Measurements from ENCODE around the gene ELF5. TPM values are rescaled to one million over a fixed set of nuclear protein-coding genes. Genes with fewer than 3 reads are reported as not detected.

Gene ELF5
- total and polyA plus RNA-seq, 2 experiments from 2014 or later = not detected

DNA sequence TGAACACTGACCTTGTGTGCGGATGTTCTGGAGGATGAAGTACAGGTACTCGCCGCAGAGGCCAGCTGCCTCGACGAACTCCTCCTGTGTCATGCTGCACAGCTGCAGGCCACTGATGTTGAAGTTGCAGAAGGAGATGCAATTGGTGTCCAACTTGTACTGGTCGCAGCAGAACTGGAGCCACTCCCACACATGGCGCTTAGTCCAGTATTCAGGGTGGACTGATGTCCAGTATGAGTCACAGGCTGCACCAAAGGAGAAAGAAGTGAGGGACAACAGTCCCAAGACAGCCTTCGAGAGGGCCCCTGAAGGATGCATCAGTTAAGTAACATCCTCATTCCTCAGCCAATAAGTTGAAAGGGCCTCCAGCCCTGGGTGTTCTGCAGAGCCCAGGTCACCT, 20.1 kb downstream of the ELF5 start:
- H3K9ac ChIP-seq = no peak overlapping the region
- H3K79me2 ChIP-seq (ENCODE audit: insufficient read depth) = no peaks in the 10 kb centered on the region
- no peak overlapping the region for H2AFZ ChIP-seq
- H3K27me3 ChIP-seq (replicated peaks; ENCODE audit: insufficient read depth) = peaks cover 11% of the 10 kb centered on the region; the same call in 1 of the 2 replicates
- no peaks in the 10 kb centered on the region for H3K4me1 ChIP-seq (ENCODE audit: insufficient read depth)
- H3K27ac ChIP-seq = no peak overlapping the region
- H3F3A ChIP-seq (ENCODE audit: insufficient read depth) = no peaks in the 10 kb centered on the region
- in situ Hi-C loops (cut with MboI) = loop anchor here (10.0 kb wide), 1 partner anchor 319 kb away; no protein-coding TSS in a partner anchor
- H3K4me3 ChIP-seq = no peak overlapping the region
- DNase-seq = peak; percentile 15
- H3K9me2 ChIP-seq (ENCODE audit: insufficient read depth) = no peaks in the 10 kb centered on the region
- no peak for TF ChIP-seq EZH2 (IDR thresholded peaks at IDR 0.05; ENCODE audit: insufficient read depth, poor library complexity, severe bottlenecking)
- no peak for TF ChIP-seq EZH2phosphoT487 (IDR thresholded peaks at IDR 0.05; ENCODE audit: insufficient read depth, low read depth)
- WGBS, 2 experiments (ENCODE audit: low coverage in 1 of 2, low lambda C conversion rate in 2 of 2, missing lambda C conversion rate in 2 of 2) = 64 to 70% methylated on average over 8 of the region's 8 CpGs
- no peaks in the 10 kb centered on the region for H3K36me3 ChIP-seq (ENCODE audit: low read depth)
- H3K4me2 ChIP-seq (ENCODE audit: unreplicated experiment) = no peak overlapping the region
- no peaks in the 10 kb centered on the region for H3K9me3 ChIP-seq (ENCODE audit: low read depth)
- H4K20me1 ChIP-seq (ENCODE audit: insufficient read depth) = no peaks in the 10 kb centered on the region

DNA sequence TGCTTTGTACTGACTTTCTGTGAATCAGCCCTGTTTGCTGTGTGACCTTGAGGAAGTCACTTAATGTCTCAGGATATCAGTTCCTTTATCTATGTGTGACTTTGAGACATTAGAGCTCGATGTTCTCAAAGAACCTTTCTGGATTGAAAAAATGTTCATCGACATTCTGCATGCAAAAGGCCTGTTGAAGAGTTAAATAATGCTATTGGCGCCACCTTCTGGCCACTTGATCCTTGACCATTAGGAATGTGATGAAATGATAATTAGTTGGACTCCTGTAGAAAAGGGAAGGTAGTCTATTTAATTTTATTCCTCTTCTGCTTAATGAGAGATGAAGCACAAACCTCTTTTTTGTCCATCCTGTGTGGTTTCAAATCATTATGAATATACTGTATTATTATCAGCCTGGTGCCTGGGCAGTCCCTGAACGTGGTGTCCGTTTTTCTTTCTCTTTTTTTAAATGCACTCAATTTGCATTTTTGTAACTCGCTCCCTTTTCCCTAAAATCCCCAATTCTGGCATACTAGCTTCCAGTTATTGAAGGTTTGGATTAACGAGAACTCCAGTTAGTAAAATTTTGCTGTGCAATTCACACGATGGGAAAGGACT, 20.7 kb downstream of the ELF5 start:
- H3K4me3 ChIP-seq = no peak overlapping the region

DNA sequence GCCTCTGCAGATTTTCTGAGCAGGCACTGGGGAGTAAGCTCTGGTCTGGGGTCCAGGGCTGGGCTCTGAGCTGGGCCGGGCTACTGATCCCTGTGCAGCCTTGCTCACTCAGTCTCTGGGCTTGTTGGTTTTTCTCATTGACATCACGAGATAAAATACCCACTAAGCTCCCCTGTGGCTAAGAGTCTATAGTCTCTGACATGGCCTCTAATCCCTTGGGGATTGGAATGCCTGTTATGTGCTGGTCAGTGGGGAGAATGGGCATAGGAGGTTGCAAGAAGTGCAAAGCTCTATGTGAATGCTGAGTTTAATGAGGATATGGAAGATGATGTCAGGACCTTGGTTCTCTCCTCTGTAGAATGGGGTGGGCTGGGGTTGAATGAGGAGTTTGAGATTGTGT, 23.3 kb downstream of the ELF5 start:
- no peaks in the 10 kb centered on the region for H3K4me1 ChIP-seq (ENCODE audit: insufficient read depth)
- H3K4me2 ChIP-seq (ENCODE audit: unreplicated experiment) = no peak overlapping the region
- WGBS, 2 experiments (ENCODE audit: low coverage in 1 of 2, low lambda C conversion rate in 2 of 2, missing lambda C conversion rate in 2 of 2) = 83 to 89% methylated on average over 2 of the region's 2 CpGs
- H3K27ac ChIP-seq = no peak overlapping the region
- no peak overlapping the region for H2AFZ ChIP-seq
- no peaks in the 10 kb centered on the region for H3K36me3 ChIP-seq (ENCODE audit: low read depth)
- H3F3A ChIP-seq (ENCODE audit: insufficient read depth) = no peaks in the 10 kb centered on the region
- H3K9ac ChIP-seq = no peak overlapping the region
- H3K9me2 ChIP-seq (ENCODE audit: insufficient read depth) = no peaks in the 10 kb centered on the region
- H3K9me3 ChIP-seq (ENCODE audit: low read depth) = no peaks in the 10 kb centered on the region
- H3K27me3 ChIP-seq (replicated peaks; ENCODE audit: insufficient read depth) = peaks cover 15% of the 10 kb centered on the region
- no peak for TF ChIP-seq EZH2phosphoT487 (IDR thresholded peaks at IDR 0.05; ENCODE audit: insufficient read depth, low read depth)
- in situ Hi-C loops (cut with MboI) = loop anchor here (10.0 kb wide), 1 partner anchor 316 kb away; no protein-coding TSS in a partner anchor
- H3K79me2 ChIP-seq (ENCODE audit: insufficient read depth) = no peaks in the 10 kb centered on the region
- no peaks in the 10 kb centered on the region for H4K20me1 ChIP-seq (ENCODE audit: insufficient read depth)
- no peak for DNase-seq
- H3K4me3 ChIP-seq = no peak overlapping the region

More for the DNA sequence above, 20.7 kb downstream of the ELF5 start:
- no peaks in the 10 kb centered on the region for H3K79me2 ChIP-seq (ENCODE audit: insufficient read depth)
- no peaks in the 10 kb centered on the region for H3K9me3 ChIP-seq (ENCODE audit: low read depth)
- peak; percentile 77 for DNase-seq
- H3K27ac ChIP-seq = no peak overlapping the region
- H3K9ac ChIP-seq = no peak overlapping the region
- H3K4me1 ChIP-seq (ENCODE audit: insufficient read depth) = no peaks in the 10 kb centered on the region
- peak overlapping the region; percentile 16 for H3K4me2 ChIP-seq (ENCODE audit: unreplicated experiment)
- no peaks in the 10 kb centered on the region for H3F3A ChIP-seq (ENCODE audit: insufficient read depth)
- peaks cover 15% of the 10 kb centered on the region for H3K27me3 ChIP-seq (replicated peaks; ENCODE audit: insufficient read depth)
- no peaks in the 10 kb centered on the region for H3K36me3 ChIP-seq (ENCODE audit: low read depth)
- WGBS, 2 experiments (ENCODE audit: low coverage in 1 of 2, low lambda C conversion rate in 2 of 2, missing lambda C conversion rate in 2 of 2) = 25 to 26% methylated on average over 8 of the region's 8 CpGs
- no peak for TF ChIP-seq EZH2phosphoT487 (IDR thresholded peaks at IDR 0.05; ENCODE audit: insufficient read depth, low read depth)
- in situ Hi-C loops (cut with MboI) = loop anchor here (10.0 kb wide), 1 partner anchor 318 kb away; no protein-coding TSS in a partner anchor
- no peak overlapping the region for H2AFZ ChIP-seq
- no peaks in the 10 kb centered on the region for H3K9me2 ChIP-seq (ENCODE audit: insufficient read depth)
- H4K20me1 ChIP-seq (ENCODE audit: insufficient read depth) = no peaks in the 10 kb centered on the region

DNA sequence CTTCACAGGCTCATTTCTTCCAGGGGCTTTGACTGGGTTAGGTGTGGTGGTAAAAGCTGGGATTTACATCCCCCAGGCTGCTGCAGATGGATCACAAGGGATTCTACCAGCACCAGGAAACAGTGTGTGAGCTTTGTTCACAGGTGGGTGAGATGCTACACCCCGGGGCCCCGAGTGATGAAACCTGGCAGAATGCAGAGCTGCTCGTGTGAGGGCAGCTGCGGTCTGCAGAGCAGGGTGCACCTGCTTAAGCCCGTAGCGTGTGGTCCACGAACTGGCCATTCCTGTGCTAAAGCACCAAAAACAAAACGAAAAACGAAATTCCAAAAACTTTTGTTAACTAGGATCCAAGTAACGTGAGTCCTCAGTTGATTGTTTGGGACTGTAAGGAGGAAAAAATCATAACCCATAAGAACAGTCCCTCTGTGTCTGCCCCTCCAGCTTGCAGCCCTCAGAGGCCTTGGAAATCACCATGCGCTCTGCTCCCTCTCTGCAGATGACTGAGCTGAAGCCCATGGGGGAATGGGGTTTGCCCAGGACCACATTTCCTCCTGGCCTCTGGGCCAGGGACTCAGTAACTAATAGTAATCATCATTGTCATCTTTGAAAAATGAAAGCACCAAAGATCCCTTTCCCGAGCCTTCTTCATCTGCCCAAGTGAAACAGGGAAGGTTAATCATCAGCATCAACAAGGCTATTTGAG, 24.6 kb downstream of the ELF5 start:
- no peak for TF ChIP-seq EZH2 (IDR thresholded peaks at IDR 0.05; ENCODE audit: insufficient read depth, poor library complexity, severe bottlenecking)
- TF ChIP-seq EZH2phosphoT487 (IDR thresholded peaks at IDR 0.05; ENCODE audit: insufficient read depth, low read depth) = no peak
- Histone ChIP-seq H3K27me3 (replicated peaks; ENCODE audit: insufficient read depth) (peaks cover 15% of the 10 kb centered on the region), H2AFZ (no peak overlapping the region), H3K9me3 (ENCODE audit: low read depth) (no peaks in the 10 kb centered on the region), H3K79me2 (ENCODE audit: insufficient read depth) (no peaks in the 10 kb centered on the region), H3K4me2 (ENCODE audit: unreplicated experiment) (no peak overlapping the region), H3K36me3 (ENCODE audit: low read depth) (no peaks in the 10 kb centered on the region), H3F3A (ENCODE audit: insufficient read depth) (no peaks in the 10 kb centered on the region), H4K20me1 (ENCODE audit: insufficient read depth) (no peaks in the 10 kb centered on the region), H3K4me1 (ENCODE audit: insufficient read depth) (no peaks in the 10 kb centered on the region), H3K9ac (no peak overlapping the region), H3K4me3 (no peak overlapping the region), H3K27ac (no peak overlapping the region), H3K9me2 (ENCODE audit: insufficient read depth) (no peaks in the 10 kb centered on the region)
- no peak for DNase-seq
- in situ Hi-C loops (cut with MboI) = no loop called here
- WGBS, 2 experiments (ENCODE audit: low coverage in 1 of 2, low lambda C conversion rate in 2 of 2, missing lambda C conversion rate in 2 of 2) = 75 to 78% methylated on average over 12 of the region's 12 CpGs
